Subcutaneous abdominal adipose tissue (tissue), 5 donors: ENCODE results near the gene PROM1.

Source experiments
- H3K27ac ChIP-seq: one replicate; pipeline ENCODE4 v1.7.0; 2013; ENCODE audit warnings: low read depth, mild to moderate bottlenecking, inconsistent platforms, low read length, moderate library complexity
- H3K27me3 ChIP-seq, 5 donors: one replicate each; pipeline ENCODE4 v1.7.0; 2013; ENCODE audit warnings: low read length in 5 of 5, inconsistent platforms in 1 of 5; ENCODE audit not compliant: control insufficient read depth in 5 of 5, insufficient read depth in 4 of 5
- H3K36me3 ChIP-seq, 5 donors: one replicate each; pipeline ENCODE4 v1.7.0; 2013; ENCODE audit warnings: low read length in 5 of 5; ENCODE audit not compliant: control insufficient read depth in 5 of 5, insufficient read depth in 5 of 5
- H3K4me1 ChIP-seq, 5 donors: one replicate each; pipeline ENCODE4 v1.7.0; 2013; ENCODE audit warnings: low read length in 5 of 5, mild to moderate bottlenecking in 3 of 5, moderate library complexity in 1 of 5; ENCODE audit not compliant: control insufficient read depth in 5 of 5, insufficient read depth in 5 of 5
- H3K4me3 ChIP-seq, 5 donors: one replicate each; pipeline ENCODE4 v1.7.0; 2013; ENCODE audit warnings: low read length in 5 of 5, low read depth in 1 of 5
- H3K9ac ChIP-seq, 5 donors: one replicate each; pipeline ENCODE4 v1.7.0; 2013; ENCODE audit warnings: low read length in 5 of 5, mild to moderate bottlenecking in 4 of 5, moderate library complexity in 3 of 5
- H3K9me3 ChIP-seq, 5 donors: one replicate each; pipeline ENCODE4 v1.7.0; 2013; ENCODE audit warnings: low read length in 5 of 5; ENCODE audit not compliant: control insufficient read depth in 5 of 5
- donor health status: healthy.
- donor health status: healthy.
- donor health status: healthy.
- donor health status: healthy.
- donor health status: healthy.

PROM1 gene

GRCh38 chr4:16051980-16052379, 31.8 kb downstream of the PROM1 start:
- no peaks in the 10 kb centered on the region for H3K36me3 ChIP-seq
- peaks cover 2 to 18% (median 7%) of the 10 kb centered on the region in 5 donors for H3K27me3 ChIP-seq
- no peak overlapping the region for H3K4me3 ChIP-seq
- no peak overlapping the region for H3K9ac ChIP-seq
- H3K27ac ChIP-seq = no peak overlapping the region
- H3K4me1 ChIP-seq = peaks cover 0 to 17% (median 11%) of the 10 kb centered on the region in 5 donors
- H3K9me3 ChIP-seq = no peaks in the 10 kb centered on the region

- Histone ChIP-seq H3K27ac (no peak overlapping the region), H3K27me3 (peaks cover 2 to 18% (median 7%) of the 10 kb centered on the region in 5 donors), H3K4me3 (no peak overlapping the region), H3K9me3 (no peaks in the 10 kb centered on the region), H3K9ac (no peak overlapping the region), H3K4me1 (peaks cover 0 to 9% (median 3%) of the 10 kb centered on the region in 5 donors), H3K36me3 (no peaks in the 10 kb centered on the region)
These were observed 32.7 kb downstream of the PROM1 start for GRCh38 chr4:16051132-16051531.

GRCh38 chr4:16050669-16051068, 33.2 kb downstream of the PROM1 start:
- H3K4me1 ChIP-seq = peaks cover 0 to 4% (median 0%) of the 10 kb centered on the region in 5 donors
- no peaks in the 10 kb centered on the region for H3K9me3 ChIP-seq

GRCh38 chr4:16048619-16049419, 35.0 kb downstream of the PROM1 start:
- Histone ChIP-seq H3K27me3 (peaks cover 2 to 18% (median 7%) of the 10 kb centered on the region in 5 donors), H3K36me3 (no peaks in the 10 kb centered on the region), H3K27ac (no peak overlapping the region), H3K4me1 (no peaks in the 10 kb centered on the region), H3K9ac (no peak overlapping the region), H3K4me3 (no peak overlapping the region), H3K9me3 (no peaks in the 10 kb centered on the region)

More at GRCh38 chr4:16050669-16051068, 33.2 kb downstream of the PROM1 start:
- Histone ChIP-seq H3K27ac (no peak overlapping the region), H3K4me3 (no peak overlapping the region), H3K9ac (no peak overlapping the region), H3K27me3 (peaks cover 2 to 18% (median 7%) of the 10 kb centered on the region in 5 donors), H3K36me3 (no peaks in the 10 kb centered on the region)

GRCh38 chr4:16045687-16046086, 38.1 kb downstream of the PROM1 start:
- Histone ChIP-seq H3K36me3 (no peaks in the 10 kb centered on the region), H3K9ac (no peak overlapping the region), H3K4me3 (no peak overlapping the region), H3K4me1 (no peaks in the 10 kb centered on the region), H3K27me3 (peaks cover 0 to 9% (median 2%) of the 10 kb centered on the region in 5 donors), H3K9me3 (no peaks in the 10 kb centered on the region), H3K27ac (no peak overlapping the region)

- no peaks in the 10 kb centered on the region for H3K9me3 ChIP-seq
- H3K4me3 ChIP-seq = no peak overlapping the region
- H3K4me1 ChIP-seq = no peaks in the 10 kb centered on the region
- H3K9ac ChIP-seq = no peak overlapping the region
- peaks cover 0 to 8% (median 0%) of the 10 kb centered on the region in 5 donors for H3K27me3 ChIP-seq
- H3K36me3 ChIP-seq = no peaks in the 10 kb centered on the region
- no peak overlapping the region for H3K27ac ChIP-seq
These were observed 40.0 kb downstream of the PROM1 start for GRCh38 chr4:16043642-16044498.

DNA sequence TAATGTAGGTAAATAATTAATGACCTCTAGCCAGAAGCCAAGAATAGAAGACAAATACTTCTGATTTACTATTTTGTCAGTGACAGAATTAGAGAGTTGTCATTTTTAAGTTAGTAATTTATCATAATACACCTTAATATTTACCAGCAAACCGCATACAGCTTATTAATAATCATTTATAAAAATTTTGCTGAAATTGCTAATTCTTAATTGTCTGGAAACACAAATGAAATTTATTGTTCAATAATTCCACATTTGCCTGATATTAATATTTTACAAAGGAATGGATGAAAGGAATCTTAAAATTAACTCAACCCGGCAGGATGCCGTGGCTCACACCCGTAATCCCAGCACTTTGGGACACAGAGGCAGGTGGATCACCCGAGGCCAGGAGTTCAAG, 44.7 kb downstream of the PROM1 start:
- Histone ChIP-seq H3K27me3 (no peaks in the 10 kb centered on the region), H3K9ac (no peak overlapping the region), H3K9me3 (no peaks in the 10 kb centered on the region), H3K4me3 (no peak overlapping the region), H3K36me3 (no peaks in the 10 kb centered on the region), H3K4me1 (no peaks in the 10 kb centered on the region), H3K27ac (no peak overlapping the region)

DNA sequence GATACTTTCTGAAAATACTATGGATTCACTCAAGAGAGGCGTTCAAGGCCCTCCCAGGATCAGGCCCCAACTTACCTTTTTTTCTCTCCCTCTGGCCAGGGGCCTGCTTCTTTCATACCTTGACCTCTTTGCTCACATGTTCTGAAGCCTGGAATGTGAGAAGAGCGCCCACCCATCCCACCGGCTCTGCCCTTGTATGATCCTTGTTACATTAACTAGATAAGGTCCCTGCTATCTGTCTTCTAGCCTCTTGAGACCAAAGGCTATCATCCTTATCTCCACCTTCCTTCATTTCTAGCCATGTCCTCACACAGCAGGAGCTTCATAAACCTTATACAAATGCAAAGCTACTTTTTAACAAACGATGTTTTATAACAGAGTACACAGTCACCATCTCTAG, 45.9 kb downstream of the PROM1 start:
- H3K9ac ChIP-seq = no peak overlapping the region
- no peaks in the 10 kb centered on the region for H3K36me3 ChIP-seq
- no peaks in the 10 kb centered on the region for H3K9me3 ChIP-seq
- no peaks in the 10 kb centered on the region for H3K27me3 ChIP-seq
- no peak overlapping the region for H3K4me3 ChIP-seq
- peaks cover 0 to 1% (median 0%) of the 10 kb centered on the region in 5 donors for H3K4me1 ChIP-seq
- H3K27ac ChIP-seq = no peak overlapping the region

GRCh38 chr4:16035843-16036242, 48.0 kb downstream of the PROM1 start:
- H3K9me3 ChIP-seq = no peaks in the 10 kb centered on the region
- H3K9ac ChIP-seq = no peak overlapping the region
- H3K27me3 ChIP-seq = no peaks in the 10 kb centered on the region

More at GRCh38 chr4:16035843-16036242, 48.0 kb downstream of the PROM1 start:
- Histone ChIP-seq H3K4me3 (no peak overlapping the region), H3K27ac (no peak overlapping the region), H3K36me3 (no peaks in the 10 kb centered on the region), H3K4me1 (peaks cover 0 to 20% (median 0%) of the 10 kb centered on the region in 5 donors)
